GM19193 (cell line): ENCODE results near the gene FCHSD1.

Experiments
- POLR2A ChIP-seq: IDR thresholded peaks from 4 replicates; pipeline ENCODE4 v1.6.1; 2011; ENCODE audit not compliant: insufficient read depth, insufficient read length; ENCODE audit errors: extremely low read depth

Gene FCHSD1

GRCh38 chr5:141597394-141597793 lies 53.8 kb downstream of the FCHSD1 start:
- TF ChIP-seq POLR2A, result no peak

GRCh38 chr5:141596867-141597266 lies 54.4 kb downstream of the FCHSD1 start:
- TF ChIP-seq POLR2A, result no peak

GRCh38 chr5:141590127-141590526 lies 61.1 kb downstream of the FCHSD1 start:
- no peak for TF ChIP-seq POLR2A
